NCI-H82 treated with DMSO at 0.1 percent for 48 hours (cell line): Measurements from ENCODE around the gene WDR72.
A peak's percentile ranks its signal among the peaks of the same experiment; 100 is the strongest.
"Not testable (repeated sequence)": the region's sequence is repeated elsewhere in the genome, so short reads cannot be mapped to it uniquely, and the experiment has no call there.

ENCODE experiments used
- DNase-seq: peaks from one replicate; lab custom pipeline; 2025; ENCODE audit not compliant: unreplicated experiment; lab: John Stamatoyannopoulos, UW

WDR72 gene

DNA sequence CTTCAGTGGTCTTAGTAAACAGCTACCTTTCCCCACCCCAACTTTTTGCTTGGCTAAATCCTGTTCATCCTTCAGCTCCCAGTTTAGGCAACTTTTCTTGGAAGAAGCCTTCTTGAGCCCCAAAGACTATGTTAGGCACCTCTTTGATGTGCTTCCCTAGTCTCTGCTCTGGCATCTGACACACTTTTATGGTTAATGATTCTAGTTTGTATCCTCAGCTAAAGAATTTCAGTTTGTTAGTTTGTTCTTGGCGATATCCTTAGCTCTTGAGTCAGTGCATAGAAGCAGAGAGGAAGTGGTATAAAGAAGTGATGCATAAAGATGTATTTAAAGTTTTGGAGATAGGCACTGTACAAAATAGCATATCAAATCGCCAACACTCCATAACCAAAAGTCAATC lies 168.4 kb downstream of the WDR72 start:
- DNase-seq, result no peak

GRCh38 chr15:53590380-53590779 lies 169.1 kb downstream of the WDR72 start:
- no peak for DNase-seq

DNA sequence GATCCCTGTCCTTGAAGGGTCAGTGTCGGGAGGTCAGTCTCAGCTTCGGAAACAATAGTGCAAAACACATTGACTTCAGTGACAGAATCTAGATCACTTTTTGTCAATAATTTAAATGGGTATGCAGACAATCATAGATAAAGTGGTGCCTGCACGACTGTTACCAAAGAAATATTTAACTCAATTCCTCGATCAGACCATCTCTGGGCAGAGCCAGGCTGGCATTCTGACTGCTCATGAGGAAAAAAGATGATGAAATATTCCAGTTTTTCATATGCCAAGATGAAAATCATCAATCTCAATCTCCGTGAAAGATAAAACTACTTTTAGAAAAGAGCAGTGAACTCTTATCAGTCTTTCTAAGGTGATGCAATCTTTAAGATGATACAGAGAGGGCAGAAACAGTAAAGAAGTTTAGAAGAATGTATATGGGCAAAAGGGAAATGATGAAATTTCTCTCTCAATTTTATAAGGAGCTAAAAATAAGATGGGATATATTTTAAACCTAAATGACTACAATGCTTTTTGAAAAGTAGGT lies 169.9 kb downstream of the WDR72 start:
- no peak for DNase-seq

GRCh38 chr15:53588773-53589172 lies 170.7 kb downstream of the WDR72 start:
- no peak for DNase-seq

- DNase-seq, result peak; percentile 14
Observed at GRCh38 chr15:53586799-53587198, 172.7 kb downstream of the WDR72 start.

GRCh38 chr15:53581513-53581912 lies 177.9 kb downstream of the WDR72 start:
- no peak for DNase-seq

DNA sequence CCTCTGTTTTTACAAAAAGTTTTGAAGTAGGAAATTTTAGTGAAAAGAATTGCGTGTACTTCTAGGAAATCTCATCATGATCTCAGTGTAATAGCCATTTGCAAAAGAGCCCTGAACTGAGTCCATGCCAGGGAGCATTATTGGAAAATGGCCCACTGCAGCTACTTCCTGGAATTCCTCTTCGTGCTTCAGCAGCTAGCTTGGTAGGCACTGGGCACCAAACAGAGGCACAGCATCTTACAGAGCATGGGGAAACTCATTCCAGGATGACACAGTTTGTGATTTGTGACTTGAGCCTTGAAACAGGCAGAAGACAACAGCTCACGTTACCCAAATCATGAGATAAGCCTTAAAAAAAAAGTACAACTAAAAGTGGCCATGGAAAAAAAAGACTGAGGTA lies 179.1 kb downstream of the WDR72 start:
- DNase-seq, result no peak

GRCh38 chr15:53576841-53577240 lies 182.6 kb downstream of the WDR72 start:
- no peak for DNase-seq

DNA sequence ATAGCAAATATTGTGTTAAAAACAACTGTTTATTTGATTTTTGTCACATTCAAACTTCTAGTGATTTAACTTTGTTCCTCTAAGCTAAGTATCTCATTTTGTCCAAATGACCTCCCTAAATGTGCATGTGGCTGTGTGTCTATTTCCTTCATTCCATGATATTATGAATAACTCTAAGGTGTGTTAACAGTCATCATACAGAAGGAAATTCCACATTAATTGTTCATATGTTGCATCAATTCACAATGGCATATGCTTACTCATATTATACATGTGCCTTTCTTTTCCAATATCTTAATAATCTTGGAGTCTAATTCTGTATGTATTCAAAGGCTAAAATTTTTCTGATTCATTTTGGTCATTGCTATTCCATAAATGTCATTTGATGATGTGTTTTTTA lies 186.4 kb downstream of the WDR72 start:
- DNase-seq, result no peak

DNA sequence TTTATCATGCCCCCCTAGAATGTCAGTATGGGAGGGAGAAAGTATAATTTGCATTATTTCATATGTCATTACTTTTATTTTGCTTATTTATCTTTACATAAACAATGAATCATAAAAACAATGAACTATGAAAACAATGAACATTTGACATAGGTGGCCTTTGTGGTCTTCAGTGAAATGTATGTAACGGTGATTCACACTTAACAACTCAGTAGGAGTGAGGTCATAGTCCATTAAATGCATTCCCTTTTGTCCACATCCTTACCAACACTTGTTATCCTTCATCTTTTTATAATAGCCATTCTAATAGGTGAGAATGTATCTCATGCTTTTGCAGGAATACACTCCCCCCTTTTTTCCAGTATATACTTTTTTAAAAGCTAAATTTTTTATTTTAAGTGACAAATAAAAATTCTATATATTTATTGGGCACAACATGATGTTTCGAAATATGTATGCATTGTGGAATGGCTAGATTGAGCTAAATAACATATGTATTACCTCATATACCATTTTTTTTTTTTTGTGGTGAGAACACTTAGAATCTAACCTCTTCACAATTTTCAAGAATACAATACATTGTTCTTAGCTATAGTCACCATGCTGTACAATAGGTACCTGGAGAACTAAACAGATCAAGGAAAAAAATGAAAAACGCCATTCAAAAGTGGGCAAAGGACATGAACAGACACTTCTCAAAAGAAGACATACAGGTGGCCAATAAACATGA lies 189.5 kb downstream of the WDR72 start:
- DNase-seq, result no peak

DNA sequence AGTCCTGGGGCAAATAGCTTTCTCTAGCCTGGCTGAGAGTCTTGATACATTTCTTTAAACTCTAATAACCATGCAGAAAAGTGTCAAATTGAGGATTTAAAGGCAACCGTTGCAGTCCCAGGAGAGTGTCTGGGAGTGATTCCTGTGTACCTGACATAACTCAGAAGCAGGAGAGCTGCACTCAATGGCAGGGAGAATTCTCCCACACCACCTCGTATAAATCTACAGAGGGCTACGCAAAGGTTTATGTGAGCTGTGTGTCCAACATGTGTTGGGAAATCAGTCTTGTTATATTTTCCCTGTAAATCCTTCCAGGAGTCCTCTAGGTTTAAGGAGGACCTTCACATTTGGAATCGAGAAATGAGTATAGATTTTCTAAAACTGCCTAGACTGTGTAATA lies 192.6 kb downstream of the WDR72 start:
- no peak for DNase-seq

DNA sequence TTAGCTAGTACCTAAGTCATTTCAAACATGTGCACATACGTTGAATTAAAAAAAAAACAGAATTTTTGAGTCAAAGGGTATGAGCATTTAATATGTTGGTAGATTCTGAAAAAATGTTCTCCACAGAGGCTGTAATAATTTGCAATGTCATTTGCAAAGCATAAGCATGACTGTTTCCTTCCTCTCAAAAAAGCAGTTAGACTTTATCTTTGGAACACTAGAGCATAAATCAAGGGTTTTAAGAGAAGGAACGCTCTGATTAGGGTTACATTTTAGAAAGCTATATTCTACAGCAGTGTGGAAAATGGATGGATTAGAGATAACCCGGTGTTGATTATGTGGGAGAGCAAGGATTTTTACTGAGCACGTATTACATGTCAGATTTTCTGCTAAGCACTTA lies 193.7 kb downstream of the WDR72 start:
- DNase-seq, result no peak

GRCh38 chr15:53564647-53565046 lies 194.8 kb downstream of the WDR72 start:
- no peak for DNase-seq

DNA sequence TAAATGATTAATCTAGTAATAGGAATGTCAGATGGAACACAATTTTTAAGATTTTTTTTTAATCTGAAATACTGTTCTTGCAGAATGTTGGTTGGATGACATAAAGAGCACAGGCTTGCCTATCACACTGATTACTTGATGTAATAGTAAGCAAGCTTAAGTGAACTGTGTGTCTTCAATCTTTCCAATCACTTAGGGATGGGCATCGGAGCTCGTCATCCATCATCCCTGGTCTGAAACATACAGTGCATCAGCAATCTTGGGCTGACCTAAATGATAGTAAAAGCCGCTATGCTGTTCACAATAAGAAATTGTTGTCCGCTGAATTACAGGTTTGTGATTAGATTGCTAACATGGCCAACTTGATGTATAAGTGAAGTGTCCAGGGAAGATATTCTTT lies 195.8 kb downstream of the WDR72 start:
- no peak for DNase-seq

- no peak for DNase-seq
Observed at GRCh38 chr15:53559364-53560277, 199.8 kb downstream of the WDR72 start.

DNA sequence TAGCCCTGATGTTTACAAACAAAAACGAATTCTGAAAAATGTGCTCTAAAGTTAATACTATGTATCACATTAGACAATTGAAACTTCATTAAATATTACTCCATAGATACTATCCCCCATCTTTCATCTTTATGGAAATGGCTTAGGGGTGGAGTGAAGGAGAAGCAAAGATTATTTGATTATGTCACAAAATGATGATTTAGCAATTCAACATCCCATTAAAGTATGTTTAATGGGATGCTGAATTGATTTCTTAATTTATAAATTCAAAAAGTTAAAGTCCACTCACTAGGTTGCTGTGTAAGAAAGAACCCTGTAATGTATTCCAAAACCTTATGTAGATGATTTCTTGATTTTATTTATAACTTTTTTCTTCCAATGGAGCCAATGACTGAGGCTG lies 201.1 kb downstream of the WDR72 start:
- no peak for DNase-seq

DNA sequence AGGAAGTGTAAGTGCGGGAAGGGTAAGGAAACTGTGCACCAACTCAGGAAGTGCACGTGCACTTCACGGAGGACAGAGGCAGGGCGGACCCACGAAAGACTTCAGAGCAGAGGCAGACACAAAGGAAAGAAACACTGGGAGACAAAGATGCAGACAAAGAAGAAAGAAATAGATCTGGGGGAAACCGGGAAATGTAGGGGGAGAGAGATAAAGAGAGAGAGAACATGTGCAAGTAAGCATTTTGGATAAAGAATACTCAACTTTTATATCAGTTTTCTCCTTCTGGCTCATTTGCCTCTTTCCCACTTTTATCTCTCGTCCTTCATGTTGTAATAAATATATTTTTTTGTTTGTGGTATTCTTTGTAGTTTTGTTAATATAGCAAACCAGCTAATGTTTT lies 204.2 kb downstream of the WDR72 start:
- DNase-seq, result no peak

DNA sequence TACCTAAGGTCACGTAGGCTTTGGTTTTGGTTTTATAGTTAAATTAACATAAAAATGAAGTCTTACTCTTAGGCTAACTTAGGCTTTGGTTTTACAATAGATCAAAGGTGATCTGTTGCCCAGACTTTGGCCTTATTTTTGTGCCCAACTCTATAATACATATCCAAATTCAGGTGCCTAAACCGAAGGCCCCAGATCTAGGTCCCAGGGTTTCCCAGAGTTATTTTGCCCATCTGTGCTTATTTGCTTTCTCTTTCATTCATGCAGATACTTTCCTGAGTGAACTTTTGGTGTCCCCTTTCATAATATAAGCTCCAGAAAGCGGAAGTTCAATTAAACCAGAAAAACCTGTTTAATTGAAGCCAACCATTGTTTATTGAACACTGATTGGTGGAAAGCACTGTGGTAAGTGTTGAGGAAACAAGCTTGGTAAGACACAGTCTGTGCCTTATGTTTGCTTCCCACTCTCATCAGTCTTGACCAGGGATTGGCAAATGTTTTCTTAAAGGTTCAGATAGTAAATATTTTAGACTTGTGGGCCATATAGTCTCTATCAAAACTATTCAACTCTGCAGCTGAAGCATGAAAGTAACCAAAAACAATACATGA lies 209.7 kb downstream of the WDR72 start:
- DNase-seq, result no peak

DNA sequence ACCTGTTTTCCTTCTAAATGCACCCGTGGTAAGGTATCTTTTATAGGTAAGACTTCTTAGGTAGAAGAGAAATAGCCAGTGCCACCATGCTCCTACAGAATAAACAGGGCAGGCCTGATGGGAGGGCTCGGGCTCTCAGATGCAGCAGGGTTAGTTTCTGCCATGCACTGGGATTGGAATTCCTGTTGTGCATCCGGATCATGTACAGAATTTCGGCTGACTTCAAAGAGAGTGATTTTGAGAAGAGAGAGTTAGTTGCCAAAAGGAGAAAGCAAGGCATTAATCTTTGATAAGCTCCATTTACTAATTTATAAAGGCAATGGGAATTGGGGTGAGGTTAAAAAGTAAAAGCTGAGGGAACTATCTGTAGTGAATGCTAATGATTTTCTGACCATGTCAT lies 211.2 kb downstream of the WDR72 start:
- DNase-seq, result no peak

- DNase-seq, result not testable (repeated sequence)
Observed at GRCh38 chr15:53540626-53541300, 218.7 kb downstream of the WDR72 start.

- no peak for DNase-seq
Observed at GRCh38 chr15:53539878-53540277, 219.6 kb downstream of the WDR72 start.
